DMS153 treated with DMSO at 0.1 percent for 48 hours (cell line): ENCODE measurements around the gene PFDN1.

ENCODE experiments used
- DNase-seq: peaks from one replicate; lab custom pipeline; 2025; ENCODE audit not compliant: unreplicated experiment; lab: John Stamatoyannopoulos, UW

PFDN1 gene

GRCh38 chr5:140297283-140297682 is 5.6 kb downstream of the PFDN1 start:
- DNase-seq: no peak

- no peak for DNase-seq
Observed at GRCh38 chr5:140296289-140296688, 6.6 kb downstream of the PFDN1 start.

GRCh38 chr5:140295414-140295813 is 7.5 kb downstream of the PFDN1 start:
- no peak for DNase-seq

GRCh38 chr5:140294753-140295152 is 8.1 kb downstream of the PFDN1 start:
- no peak for DNase-seq

GRCh38 chr5:140293849-140294100 is 9.1 kb downstream of the PFDN1 start:
- no peak for DNase-seq

- no peak for DNase-seq
Observed at GRCh38 chr5:140293091-140293848, 9.6 kb downstream of the PFDN1 start.

GRCh38 chr5:140292212-140293036 is 10.5 kb downstream of the PFDN1 start:
- no peak for DNase-seq

- no peak for DNase-seq
Observed at GRCh38 chr5:140287801-140288521, 14.9 kb downstream of the PFDN1 start.

GRCh38 chr5:140286424-140286823 is 16.5 kb downstream of the PFDN1 start:
- DNase-seq: no peak

GRCh38 chr5:140284013-140284412 is 18.9 kb downstream of the PFDN1 start:
- DNase-seq: no peak

GRCh38 chr5:140282266-140282665 is 20.6 kb downstream of the PFDN1 start:
- DNase-seq: no peak

GRCh38 chr5:140275837-140276236 is 27.1 kb downstream of the PFDN1 start:
- DNase-seq: no peak

GRCh38 chr5:140273401-140273877 is 29.5 kb downstream of the PFDN1 start:
- DNase-seq: no peak

GRCh38 chr5:140270008-140270407 is 32.9 kb downstream of the PFDN1 start:
- no peak for DNase-seq

GRCh38 chr5:140267559-140268018 is 35.3 kb downstream of the PFDN1 start:
- DNase-seq: no peak

GRCh38 chr5:140267201-140267540 is 35.7 kb downstream of the PFDN1 start:
- DNase-seq: no peak

- no peak for DNase-seq
Observed at GRCh38 chr5:140266471-140267200, 36.3 kb downstream of the PFDN1 start.

GRCh38 chr5:140265845-140266244 is 37.1 kb downstream of the PFDN1 start:
- DNase-seq: no peak

GRCh38 chr5:140262839-140263238 is 40.1 kb downstream of the PFDN1 start:
- DNase-seq: no peak

- no peak for DNase-seq
Observed at GRCh38 chr5:140262221-140262620, 40.7 kb downstream of the PFDN1 start.
